Transverse colon (tissue), 3 donors: ENCODE results near the gene ZNF302.

Source experiments
- POLR2A ChIP-seq: fragments of 450-650 bp; IDR thresholded peaks from one replicate; pipeline ENCODE4 v1.6.1; 2016; ENCODE audit warnings: antibody characterized with exemption, mild to moderate bottlenecking, moderate library complexity
- TF ChIP-seq, protein P1 (sequence below), 5 experiments: fragments of 200-600 bp in 3 of 5; fragments of 450-650 bp in 2 of 5; sonication (generic) in 3 of 5; IDR thresholded peaks; 1 replicate in 2 of 5; 2 replicates in 3 of 5; pipeline ENCODE4 v1.5.1; 2016 to 2017; ENCODE audit warnings: antibody characterized with exemption in 5 of 5, inconsistent platforms in 3 of 5, mild to moderate bottlenecking in 2 of 5, moderate library complexity in 1 of 5

DNA sequence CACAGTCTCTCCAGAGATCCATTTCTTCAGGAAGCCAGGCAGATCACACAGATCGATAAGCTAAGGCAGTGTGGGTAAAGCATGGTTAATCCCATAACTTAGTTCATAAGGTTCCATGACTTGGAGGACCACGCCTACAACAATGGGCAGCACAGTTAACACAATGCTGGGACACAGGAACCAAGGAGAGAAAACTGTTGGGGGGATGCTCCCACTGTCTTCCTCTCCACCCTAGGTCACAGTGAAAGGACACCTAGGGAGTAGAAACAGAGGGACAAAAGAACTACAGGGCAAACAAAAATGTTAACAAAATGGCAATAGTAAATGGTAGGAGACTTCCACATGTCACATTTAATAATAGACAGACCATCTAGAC is 35.8 kb downstream of the ZNF302 start:
- TF ChIP-seq, protein P1, sequence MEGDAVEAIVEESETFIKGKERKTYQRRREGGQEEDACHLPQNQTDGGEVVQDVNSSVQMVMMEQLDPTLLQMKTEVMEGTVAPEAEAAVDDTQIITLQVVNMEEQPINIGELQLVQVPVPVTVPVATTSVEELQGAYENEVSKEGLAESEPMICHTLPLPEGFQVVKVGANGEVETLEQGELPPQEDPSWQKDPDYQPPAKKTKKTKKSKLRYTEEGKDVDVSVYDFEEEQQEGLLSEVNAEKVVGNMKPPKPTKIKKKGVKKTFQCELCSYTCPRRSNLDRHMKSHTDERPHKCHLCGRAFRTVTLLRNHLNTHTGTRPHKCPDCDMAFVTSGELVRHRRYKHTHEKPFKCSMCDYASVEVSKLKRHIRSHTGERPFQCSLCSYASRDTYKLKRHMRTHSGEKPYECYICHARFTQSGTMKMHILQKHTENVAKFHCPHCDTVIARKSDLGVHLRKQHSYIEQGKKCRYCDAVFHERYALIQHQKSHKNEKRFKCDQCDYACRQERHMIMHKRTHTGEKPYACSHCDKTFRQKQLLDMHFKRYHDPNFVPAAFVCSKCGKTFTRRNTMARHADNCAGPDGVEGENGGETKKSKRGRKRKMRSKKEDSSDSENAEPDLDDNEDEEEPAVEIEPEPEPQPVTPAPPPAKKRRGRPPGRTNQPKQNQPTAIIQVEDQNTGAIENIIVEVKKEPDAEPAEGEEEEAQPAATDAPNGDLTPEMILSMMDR (IDR thresholded peaks at IDR 0.05): no peak
- TF ChIP-seq POLR2A: no peak
